Gastrocnemius medialis (tissue), 4 donors: ENCODE results near the gene CDH16. TPM values are rescaled to one million over a fixed set of nuclear protein-coding genes. Genes with fewer than 3 reads are reported as not detected.
A peak's percentile ranks its signal among the peaks of the same experiment; 100 is the strongest.

Experiments used
- ATAC-seq, 2 donors: fragments of 150-250 bp; one replicate each; pipeline ENCODE4 v1.9.1; 2016
- DNase-seq, 2 donors: peaks; one replicate each; pipeline ENCODE4 v3.0.0-alpha.2; 2019
- H3K27ac ChIP-seq, 4 donors: fragments of 200-600 bp; sonication (generic); 1 replicate in 1 of 4; 2 replicates in 3 of 4; pipeline ENCODE4 v1.5.1; 2016 to 2018; ENCODE audit warnings: mild to moderate bottlenecking in 2 of 4, moderate library complexity in 1 of 4
- H3K27me3 ChIP-seq, 3 donors: fragments of 200-600 bp; sonication (generic) in 2 of 3; 1 replicate in 1 of 3; 2 replicates in 2 of 3; pipeline versions ENCODE4 v1.5.1 to v1.6.0; 2016 to 2019; ENCODE audit warnings: mild to moderate bottlenecking in 1 of 3, moderate library complexity in 1 of 3
- H3K36me3 ChIP-seq, 2 donors: fragments of 200-600 bp; sonication (generic) in 1 of 2; one replicate each; pipeline ENCODE4 v1.5.1; 2017 to 2018
- H3K4me1 ChIP-seq, 2 donors: fragments of 200-600 bp; sonication (generic) in 1 of 2; one replicate each; pipeline ENCODE4 v1.5.1; 2016 to 2017; ENCODE audit warnings: mild to moderate bottlenecking in 2 of 2
- H3K4me3 ChIP-seq, 4 donors: fragments of 200-600 bp; sonication (generic) in 3 of 4; 1 replicate in 1 of 4; 2 replicates in 3 of 4; pipeline ENCODE4 v1.5.1; 2016 to 2019; ENCODE audit warnings: mild to moderate bottlenecking in 2 of 4
- H3K9me3 ChIP-seq, 3 donors: fragments of 200-600 bp; sonication (generic) in 2 of 3; 1 replicate in 1 of 3; 2 replicates in 2 of 3; pipeline ENCODE4 v1.5.1; 2016 to 2019
- CTCF ChIP-seq, 5 experiments: fragments of 450-650 bp in 3 of 5; fragments of 200-600 bp in 2 of 5; sonication (generic) in 2 of 5; IDR thresholded peaks in 4 of 5; conservative IDR thresholded peaks in 1 of 5; 1 replicate in 4 of 5; 2 replicates in 1 of 5; pipeline ENCODE4 v1.5.1; 2016 to 2019; ENCODE audit warnings: antibody characterized with exemption in 5 of 5, mild to moderate bottlenecking in 3 of 5, moderate library complexity in 3 of 5
- POLR2A ChIP-seq, 2 donors: fragments of 450-650 bp; IDR thresholded peaks; one replicate each; pipeline ENCODE4 v1.6.1; 2017; ENCODE audit warnings: antibody characterized with exemption in 2 of 2, mild to moderate bottlenecking in 2 of 2, moderate library complexity in 2 of 2
- in situ Hi-C, 4 donors: fragments of 200-750 bp; cut with MboI; loops; one replicate each; pipeline versions ENCODE4 v1.15.0 to v1.8.0; 2017; ENCODE audit warnings: low sequenced_read_pairs in 4 of 4
- intact Hi-C: fragments of 100-400 bp; cut with DNase I; formaldehyde crosslinking; loops from one replicate; pipeline ENCODE4 v1.15.1; 2023; ENCODE audit warnings: low total_unique reads
- total RNA-seq, 4 donors: library from RNA; depleted of rRNA; stranded (reverse); fragments of >200 nt; gene quantifications; one replicate each; pipeline versions ENCODE4 v1.1.0 to v1.2.3, GENCODE V29; 2016

Gene CDH16
- total RNA-seq, 4 donors from 2014 or later, result 0.10 to 0.87 (median 0.16) TPM; not detected in 1

GRCh38 chr16:66915041-66915440 is 3.6 kb downstream of the CDH16 start:
- Histone ChIP-seq H3K4me1 (peaks cover 11 to 13% of the 10 kb centered on the region in 2 donors), H3K27ac (no peak overlapping the region), H3K9me3 (no peaks in the 10 kb centered on the region), H3K36me3 (no peaks in the 10 kb centered on the region), H3K4me3 (no peak overlapping the region), H3K27me3 (no peaks in the 10 kb centered on the region)
- intact Hi-C loops (no loop called here), in situ Hi-C loops (no loop called here)
- TF ChIP-seq CTCF (IDR thresholded peaks at IDR 0.05 in 4 of 5, conservative IDR thresholded peaks at IDR 0.05 in 1 of 5), result no peak
- no peak for TF ChIP-seq POLR2A (IDR thresholded peaks at IDR 0.05)
- ATAC-seq, result no peak
- DNase-seq, result no peak

DNA sequence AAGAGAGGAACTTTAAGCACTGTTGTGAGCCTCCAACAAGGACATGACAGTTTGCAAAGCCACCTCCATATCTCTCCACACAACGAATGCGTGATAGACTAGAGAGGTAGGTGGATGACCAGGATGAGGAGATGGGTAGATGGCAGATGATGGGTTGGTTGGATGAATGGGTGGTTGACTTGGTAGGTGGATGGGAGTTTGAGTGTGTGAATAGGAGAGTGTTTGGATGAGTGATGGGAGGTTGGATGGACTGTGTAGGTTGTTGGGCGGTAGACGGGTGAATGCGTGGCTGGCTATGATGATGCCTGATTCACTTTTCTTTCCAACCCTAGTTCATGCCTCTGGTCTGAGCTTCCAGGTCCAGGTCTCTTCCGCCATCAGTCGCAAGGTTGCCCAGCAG is 4.1 kb downstream of the CDH16 start:
- Histone ChIP-seq H3K27me3 (no peaks in the 10 kb centered on the region), H3K36me3 (no peaks in the 10 kb centered on the region), H3K27ac (no peak overlapping the region), H3K4me3 (no peak overlapping the region), H3K4me1 (peaks cover 7 to 8% of the 10 kb centered on the region in 2 donors), H3K9me3 (no peaks in the 10 kb centered on the region)
- intact Hi-C loops, result no loop called here
- DNase-seq (no peak), ATAC-seq (no peak)
- TF ChIP-seq POLR2A (IDR thresholded peaks at IDR 0.05), result no peak
- TF ChIP-seq CTCF (IDR thresholded peaks at IDR 0.05 in 4 of 5, conservative IDR thresholded peaks at IDR 0.05 in 1 of 5), result no peak
- in situ Hi-C loops, result no loop called here

- no peaks in the 10 kb centered on the region for H3K27me3 ChIP-seq
- no peak overlapping the region for H3K4me3 ChIP-seq
- in situ Hi-C loops (no loop called here), intact Hi-C loops (no loop called here)
- H3K4me1 ChIP-seq, result no peaks in the 10 kb centered on the region
- no peak for TF ChIP-seq CTCF (IDR thresholded peaks at IDR 0.05 in 4 of 5, conservative IDR thresholded peaks at IDR 0.05 in 1 of 5)
- TF ChIP-seq POLR2A (IDR thresholded peaks at IDR 0.05), result no peak
- H3K27ac ChIP-seq, result no peak overlapping the region
- DNase-seq (no peak), ATAC-seq (peak; percentile 5 to 28)
- no peaks in the 10 kb centered on the region for H3K36me3 ChIP-seq
- no peaks in the 10 kb centered on the region for H3K9me3 ChIP-seq
Observed at GRCh38 chr16:66913711-66914110, 5.0 kb downstream of the CDH16 start.

DNA sequence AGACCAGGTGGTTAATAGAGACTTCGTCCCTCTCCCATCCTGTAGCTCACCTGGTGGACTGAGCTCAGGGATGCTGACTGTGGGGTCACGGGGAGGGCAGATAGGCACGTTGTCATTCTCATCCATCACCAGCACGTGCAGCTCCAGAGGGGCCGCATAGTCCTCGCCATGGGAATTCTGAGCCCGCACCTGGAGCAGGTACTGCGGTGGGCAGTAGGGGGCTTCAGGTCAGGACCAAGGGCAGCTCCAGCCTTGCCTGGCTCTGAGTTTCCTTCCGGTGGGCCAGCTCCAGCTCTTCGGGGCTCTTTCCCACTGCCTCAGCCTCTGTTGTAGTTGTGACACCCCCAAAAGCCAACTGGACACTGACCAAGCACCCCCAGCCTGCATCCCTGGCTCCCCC is 5.6 kb downstream of the CDH16 start:
- H3K27me3 ChIP-seq, result no peaks in the 10 kb centered on the region
- H3K9me3 ChIP-seq, result no peaks in the 10 kb centered on the region
- DNase-seq (no peak), ATAC-seq (no peak)
- intact Hi-C loops (no loop called here), in situ Hi-C loops (no loop called here)
- H3K36me3 ChIP-seq, result no peaks in the 10 kb centered on the region
- no peak overlapping the region for H3K27ac ChIP-seq
- H3K4me3 ChIP-seq, result no peak overlapping the region
- no peak for TF ChIP-seq POLR2A (IDR thresholded peaks at IDR 0.05)
- no peak for TF ChIP-seq CTCF (IDR thresholded peaks at IDR 0.05 in 4 of 5, conservative IDR thresholded peaks at IDR 0.05 in 1 of 5)
- H3K4me1 ChIP-seq, result no peaks in the 10 kb centered on the region

DNA sequence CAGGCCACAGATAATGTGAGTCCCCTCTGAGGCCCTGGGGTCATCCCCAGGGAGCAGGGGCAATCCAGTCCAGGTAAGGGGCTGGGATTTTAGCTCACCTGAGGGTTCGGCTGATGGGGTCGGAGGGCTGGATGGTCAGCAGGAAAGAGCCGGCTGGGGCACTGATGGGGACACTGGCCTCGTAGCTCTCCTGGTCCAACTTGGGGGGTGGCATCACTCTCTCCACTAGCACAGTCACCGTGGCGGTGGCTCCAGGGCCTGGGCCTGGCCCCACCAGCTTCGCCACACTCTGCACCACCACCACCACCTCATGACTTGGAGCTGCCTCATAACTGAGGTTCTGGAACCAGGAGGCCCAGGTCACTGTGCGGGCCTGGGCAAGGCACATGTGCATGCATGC is 6.9 kb downstream of the CDH16 start:
- no peak for ATAC-seq
- intact Hi-C loops, result no loop called here
- Histone ChIP-seq H3K27me3 (no peaks in the 10 kb centered on the region), H3K4me1 (no peaks in the 10 kb centered on the region), H3K4me3 (no peak overlapping the region), H3K27ac (no peak overlapping the region), H3K9me3 (no peaks in the 10 kb centered on the region), H3K36me3 (no peaks in the 10 kb centered on the region)
- in situ Hi-C loops, result no loop called here
- TF ChIP-seq POLR2A (IDR thresholded peaks at IDR 0.05), result no peak
- no peak for TF ChIP-seq CTCF (IDR thresholded peaks at IDR 0.05 in 4 of 5, conservative IDR thresholded peaks at IDR 0.05 in 1 of 5)
- DNase-seq, result no peak
